Ramos (cell line): ENCODE measurements around the gene FAM219B.
"Not testable (repeated sequence)": the region's sequence is repeated elsewhere in the genome, so short reads cannot be mapped to it uniquely, and the experiment has no call there.

Experiments
- in situ Hi-C: fragments of 300-500 bp; cut with MboI; formaldehyde crosslinking; loops from one replicate; pipeline ENCODE4 v1.14.3; 2022; ENCODE audit warnings: low sequenced_read_pairs; ENCODE audit not compliant: unreplicated experiment

FAM219B gene

GRCh38 chr15:74906067-74906449, 593 bp downstream of the FAM219B start:
- in situ Hi-C loops, result no loop called here

- in situ Hi-C loops, result no loop called here
These were observed 2.4 kb downstream of the FAM219B start for GRCh38 chr15:74904190-74904805.

- in situ Hi-C loops, result no loop called here
These were observed 3.0 kb downstream of the FAM219B start for GRCh38 chr15:74903676-74904075.

GRCh38 chr15:74902295-74903075, 4.2 kb downstream of the FAM219B start:
- in situ Hi-C loops, result no loop called here

GRCh38 chr15:74901612-74902063, 5.0 kb downstream of the FAM219B start:
- in situ Hi-C loops, result no loop called here

- in situ Hi-C loops, result no loop called here
These were observed 9.3 kb downstream of the FAM219B start for GRCh38 chr15:74897300-74897701.

GRCh38 chr15:74896316-74896715, 10.3 kb downstream of the FAM219B start:
- in situ Hi-C loops, result no loop called here

GRCh38 chr15:74895830-74896229, 10.8 kb downstream of the FAM219B start:
- in situ Hi-C loops, result no loop called here

- in situ Hi-C loops, result not testable (repeated sequence)
These were observed 12.3 kb downstream of the FAM219B start for GRCh38 chr15:74894383-74894782.

- in situ Hi-C loops, result no loop called here
These were observed 13.0 kb downstream of the FAM219B start for GRCh38 chr15:74893627-74894026.

- in situ Hi-C loops, result no loop called here
These were observed 13.7 kb downstream of the FAM219B start for GRCh38 chr15:74892931-74893330.

- in situ Hi-C loops, result no loop called here
These were observed 14.3 kb downstream of the FAM219B start for GRCh38 chr15:74892313-74892712.

GRCh38 chr15:74891469-74891868, 15.2 kb downstream of the FAM219B start:
- in situ Hi-C loops, result no loop called here

GRCh38 chr15:74890665-74890960, 16.0 kb downstream of the FAM219B start:
- in situ Hi-C loops, result no loop called here

- in situ Hi-C loops, result no loop called here
These were observed 16.6 kb downstream of the FAM219B start, which contains the start of gene MPI for GRCh38 chr15:74889883-74890664. Gene MPI, plus strand, starts transcription at chr15:74890042. Its CDS starts 32 bp downstream, at chr15:74890074.

GRCh38 chr15:74889390-74889882, 17.2 kb downstream of the FAM219B start:
- in situ Hi-C loops, result no loop called here

- in situ Hi-C loops, result no loop called here
These were observed 17.9 kb downstream of the FAM219B start for GRCh38 chr15:74888716-74889115.

GRCh38 chr15:74887537-74888193, 19.0 kb downstream of the FAM219B start:
- in situ Hi-C loops, result not testable (repeated sequence)

GRCh38 chr15:74885461-74885860, 21.2 kb downstream of the FAM219B start:
- in situ Hi-C loops, result no loop called here

GRCh38 chr15:74884428-74885223, 22.0 kb downstream of the FAM219B start:
- in situ Hi-C loops, result no loop called here
